ENCODE data around the gene MIS12.

DNA sequence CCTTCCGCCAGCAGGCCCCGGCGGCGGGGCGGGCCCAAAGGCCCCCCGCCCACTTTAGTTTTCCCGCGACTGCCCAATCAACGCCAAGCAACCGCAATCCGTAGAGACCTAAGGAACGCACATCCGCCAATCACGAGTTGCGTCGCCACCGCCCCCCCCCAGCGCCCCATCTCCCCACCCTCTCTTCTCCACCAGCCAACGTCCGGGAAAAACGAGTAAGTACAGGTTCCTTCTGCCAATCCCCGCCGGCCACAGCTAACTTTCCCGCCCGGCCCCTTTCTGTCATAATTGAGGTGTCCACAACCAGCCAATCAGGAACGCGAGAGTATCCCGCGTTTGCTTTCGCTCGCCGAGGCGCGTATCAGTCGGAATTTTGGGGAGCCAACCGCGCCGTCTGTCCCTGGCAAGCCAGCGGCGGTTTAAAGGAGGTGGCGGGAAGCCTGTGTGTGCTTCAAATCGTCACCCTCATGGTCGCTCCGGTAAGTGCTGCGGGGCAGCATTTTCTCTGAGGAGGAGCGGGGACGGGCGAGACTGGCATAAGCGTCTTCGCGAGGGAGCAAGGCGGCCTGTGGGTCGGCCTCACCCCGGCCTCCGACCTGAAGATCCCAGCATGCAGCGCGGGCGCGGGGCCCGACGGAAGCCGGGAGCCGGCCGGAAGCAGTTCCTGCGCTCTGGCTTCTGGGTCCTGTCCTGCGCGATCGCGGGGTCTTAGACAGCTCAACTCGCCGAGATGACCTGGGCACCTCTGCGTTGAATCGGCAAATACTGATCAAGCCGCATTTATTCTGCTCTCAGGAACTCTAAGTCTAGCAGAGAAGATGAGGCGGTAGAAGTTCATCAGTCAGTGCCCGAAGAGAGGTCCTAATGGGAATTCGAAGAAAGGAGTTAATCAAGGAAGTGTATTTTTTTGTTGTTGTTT lies at the start of gene MIS12:
- TF ChIP-seq CTCF (IDR thresholded peaks at IDR 0.05) (no peak), EZH2 (IDR thresholded peaks at IDR 0.05; ENCODE audit: borderline replicate concordance, insufficient read depth, low read depth, low read length, poor library complexity, severe bottlenecking) (no peak)

All from B cell (primary cell).